GM12865 (cell line): Measurements from ENCODE around the gene PRKCA.

ENCODE experiments used
- DNase-seq: peaks from one replicate; pipeline ENCODE4 v3.0.0; 2010; ENCODE audit warnings: low read depth
- H3K4me3 ChIP-seq: 2 replicates; pipeline ENCODE4 v1.5.1; 2011; ENCODE audit warnings: mild to moderate bottlenecking, low read depth, low read length, control low read depth
- CTCF ChIP-seq: IDR thresholded peaks from 2 replicates; pipeline ENCODE4 v1.5.1; 2011; ENCODE audit warnings: low read length, control low read depth, low read depth, inconsistent platforms; ENCODE audit not compliant: insufficient read depth; ENCODE audit errors: missing control alignments

PRKCA gene

DNA sequence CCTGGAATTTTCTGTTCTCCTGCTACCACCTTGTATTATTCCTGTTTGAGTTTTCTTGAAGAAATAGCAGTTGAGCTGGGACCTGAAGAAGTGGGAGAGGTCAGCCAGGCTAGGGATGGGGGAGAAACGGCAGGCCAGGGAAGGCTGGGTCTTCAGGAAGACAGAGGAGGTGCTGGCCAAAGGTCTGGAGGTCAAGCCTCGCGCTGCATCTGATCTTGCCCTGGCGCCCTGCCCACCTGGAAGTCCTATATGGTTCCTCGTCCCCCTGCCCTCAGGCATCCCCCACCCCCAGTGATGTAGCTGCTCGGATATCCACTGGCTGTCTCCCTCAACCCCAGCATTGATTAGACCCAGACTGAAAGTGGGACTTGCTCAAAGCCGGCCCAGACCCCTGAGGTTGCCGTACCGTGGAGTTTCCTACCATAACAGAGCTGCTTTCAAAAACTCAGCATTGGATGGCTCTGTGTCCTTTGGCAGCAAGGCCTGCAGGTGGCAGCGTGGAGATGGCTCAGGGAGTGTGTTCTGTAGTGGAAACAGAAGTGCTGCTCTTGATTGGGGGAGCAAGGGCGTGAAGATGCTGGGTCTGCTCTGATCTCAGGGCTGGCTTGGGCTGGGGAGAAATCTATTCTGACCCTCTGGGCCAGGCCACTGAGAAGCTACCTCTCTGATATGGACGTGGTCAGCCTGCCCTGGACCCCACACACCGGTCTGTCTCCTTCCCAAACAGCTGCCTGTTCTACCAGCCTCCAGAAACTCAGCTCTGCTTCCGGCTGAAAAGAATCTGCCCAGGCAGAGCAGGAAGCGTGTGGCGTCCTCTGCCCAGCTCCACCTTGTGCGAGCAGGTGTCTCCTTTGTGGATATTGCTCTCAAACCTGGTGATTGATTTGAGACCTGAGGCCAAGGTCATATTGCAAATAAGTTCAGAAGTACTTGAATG lies 425.5 kb downstream of the PRKCA start:
- peak; percentile 84 for TF ChIP-seq CTCF
- peak; percentile 79 for DNase-seq
- H3K4me3 ChIP-seq: no peak overlapping the region

GRCh38 chr17:66730461-66730923 lies 428.1 kb downstream of the PRKCA start:
- no peak overlapping the region for H3K4me3 ChIP-seq
- DNase-seq: no peak
- no peak for TF ChIP-seq CTCF

- no peak overlapping the region for H3K4me3 ChIP-seq
- no peak for TF ChIP-seq CTCF
- no peak for DNase-seq
Observed at GRCh38 chr17:66733759-66734158, 431.3 kb downstream of the PRKCA start.

DNA sequence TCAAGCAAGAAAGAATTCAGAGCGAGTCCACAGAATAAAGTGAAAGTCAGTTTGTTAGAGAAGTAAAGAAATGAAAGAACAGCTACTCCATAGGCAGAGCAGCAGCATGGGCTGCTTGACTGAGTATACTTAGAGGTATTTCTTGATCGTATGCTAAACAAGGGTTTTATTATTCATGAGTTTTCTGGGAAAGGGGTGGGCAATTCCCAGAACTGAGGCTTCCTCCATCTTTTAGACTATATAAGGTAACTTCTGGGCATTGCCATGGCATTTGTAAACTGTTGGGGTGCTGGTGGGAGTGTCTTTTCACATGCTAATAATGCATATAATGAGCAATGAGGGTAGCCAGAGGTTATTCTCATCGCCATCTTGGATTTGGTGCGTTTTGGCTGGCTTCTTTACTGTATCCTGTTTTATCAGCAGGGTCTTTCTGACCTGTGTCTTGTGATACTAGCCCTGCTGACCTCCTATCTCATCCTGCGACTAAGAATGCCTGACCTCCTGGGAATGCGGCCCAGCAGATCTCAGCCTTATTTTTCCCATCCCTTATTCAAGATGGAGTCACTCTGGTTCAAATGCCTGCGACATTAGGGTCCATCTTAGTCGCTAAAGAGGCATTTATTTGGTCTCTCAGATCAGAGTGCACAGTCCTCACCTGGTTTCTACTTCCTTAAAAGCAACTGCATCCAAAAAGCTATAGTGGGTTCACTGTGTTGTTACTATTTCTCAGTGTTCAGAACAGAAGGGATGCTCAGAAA lies 432.0 kb downstream of the PRKCA start:
- DNase-seq: no peak
- TF ChIP-seq CTCF: no peak
- H3K4me3 ChIP-seq: no peak overlapping the region

DNA sequence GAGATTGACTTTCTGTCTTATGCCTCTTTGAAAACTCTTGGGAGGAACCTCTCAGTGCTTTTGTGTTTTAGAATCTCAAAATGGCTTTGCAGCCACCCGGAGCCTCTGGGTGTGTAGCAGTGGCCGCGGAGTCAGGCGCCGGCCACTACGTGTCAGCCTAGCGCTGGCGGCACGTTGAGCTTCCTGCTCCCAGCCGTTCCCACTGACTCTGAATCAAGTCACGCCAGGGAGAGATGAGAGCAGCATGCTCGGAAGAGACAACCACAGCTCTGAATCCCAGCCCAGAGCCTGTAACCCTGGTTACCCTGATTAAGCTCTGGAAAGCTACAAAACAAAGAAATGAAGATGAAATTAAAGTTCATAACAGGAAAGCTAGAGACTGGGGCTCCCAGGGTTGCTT lies 435.1 kb downstream of the PRKCA start:
- H3K4me3 ChIP-seq: no peak overlapping the region
- no peak for TF ChIP-seq CTCF
- DNase-seq: no peak

DNA sequence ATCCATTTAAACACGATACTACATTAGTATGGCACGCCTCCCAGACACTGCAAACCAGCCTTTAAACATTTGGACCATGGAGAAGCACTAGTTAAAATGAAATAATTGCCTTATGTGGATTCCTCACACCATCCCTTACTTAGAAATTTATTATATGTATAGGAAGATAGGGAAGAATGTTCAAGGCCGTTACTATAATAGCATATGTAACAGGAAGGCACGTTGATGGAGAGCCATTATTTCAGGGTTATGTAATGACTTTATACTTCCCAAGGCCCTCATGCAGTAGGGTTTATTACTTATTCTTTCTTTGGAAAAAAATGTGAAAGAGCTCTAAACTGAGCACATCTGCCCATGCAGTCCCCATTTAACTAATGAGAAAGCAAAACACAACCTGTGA lies 435.9 kb downstream of the PRKCA start:
- no peak overlapping the region for H3K4me3 ChIP-seq
- TF ChIP-seq CTCF: no peak
- DNase-seq: no peak
